T-helper 1 cell (primary cell): ENCODE results near the gene NCR2.
"Not testable (repeated sequence)": the region's sequence is repeated elsewhere in the genome, so short reads cannot be mapped to it uniquely, and the experiment has no call there.

Source experiments
- DNase-seq, 5 donors: peaks; one replicate each; pipeline ENCODE4 v3.0.0-alpha.2; 2012 to 2020
- total RNA-seq, 4 donors: gene quantifications; one replicate each; lab custom pipeline; 2026; lab: John Stamatoyannopoulos, UW

The NCR2 gene
- total RNA-seq: 0 to 0.15 (median 0) reads per million in 4 donors

GRCh38 chr6:41335296-41335695 lies at the start of gene NCR2:
TSS of gene NCR2 (plus strand) at chr6:41335608. CDS start at chr6:41335877, 269 bp downstream.
- DNase-seq: no peak

GRCh38 chr6:41286544-41287346 lies 48.7 kb upstream of the NCR2 start, which contains the start of gene TREM1:
TSS of gene TREM1 (minus strand) at chr6:41286682. CDS start at chr6:41286655, 27 bp downstream.
- DNase-seq: no peak

- no peak for DNase-seq
Measured at GRCh38 chr6:41288030-41288753, 47.2 kb upstream of the NCR2 start.

- DNase-seq: no peak
Measured at GRCh38 chr6:41288754-41289129, 46.7 kb upstream of the NCR2 start.

- no peak for DNase-seq
Measured at GRCh38 chr6:41289815-41290214, 45.6 kb upstream of the NCR2 start.

- DNase-seq: no peak
Measured at GRCh38 chr6:41291717-41292116, 43.7 kb upstream of the NCR2 start.

- no peak for DNase-seq
Measured at GRCh38 chr6:41294214-41294872, 41.1 kb upstream of the NCR2 start.

- DNase-seq: not testable (repeated sequence)
Measured at GRCh38 chr6:41297248-41297647, 38.2 kb upstream of the NCR2 start.

GRCh38 chr6:41298785-41299502 lies 36.5 kb upstream of the NCR2 start:
- peak in 1 of 5 donors; percentile 73 for DNase-seq

GRCh38 chr6:41302638-41303037 lies 32.8 kb upstream of the NCR2 start:
- DNase-seq: no peak

GRCh38 chr6:41306187-41306854 lies 29.1 kb upstream of the NCR2 start:
- DNase-seq: peak in 3 of 5 donors; percentile 8 to 45 (median 36)

GRCh38 chr6:41315203-41315602 lies 20.2 kb upstream of the NCR2 start:
- DNase-seq: no peak

GRCh38 chr6:41315943-41316620 lies 19.3 kb upstream of the NCR2 start:
- no peak for DNase-seq

GRCh38 chr6:41318261-41318653 lies 17.2 kb upstream of the NCR2 start:
- no peak for DNase-seq

GRCh38 chr6:41318654-41319565 lies 16.5 kb upstream of the NCR2 start:
- DNase-seq: peak; percentile 54 to 86 (median 69)

- no peak for DNase-seq
Measured at GRCh38 chr6:41321183-41321582, 14.2 kb upstream of the NCR2 start.

- DNase-seq: no peak
Measured at GRCh38 chr6:41325446-41326066, 9.9 kb upstream of the NCR2 start.

- DNase-seq: no peak
Measured at GRCh38 chr6:41326092-41326491, 9.3 kb upstream of the NCR2 start.

GRCh38 chr6:41327177-41327576 lies 8.2 kb upstream of the NCR2 start:
- DNase-seq: no peak
